ENCODE measurements around the gene ZNF573.

GRCh38 chr19:37770985-37771384, 8.4 kb downstream of the ZNF573 start:
- TF ChIP-seq CTCF (IDR thresholded peaks at IDR 0.05; ENCODE audit: low read depth, low read length) (no peak), POLR2A (IDR thresholded peaks at IDR 0.05; ENCODE audit: extremely low read depth, insufficient read length) (no peak)

Measured in NB4 (cell line).